T47D (cell line): ENCODE measurements around the gene RTN4R.

Source experiments
- DNase-seq, 2 experiments: peaks; one replicate each; pipeline versions ENCODE4 v3.0.0 to v3.0.0-alpha.2; 2011 to 2012; ENCODE audit warnings: low read depth in 1 of 2, low spot score in 1 of 2
- JUND ChIP-seq: IDR thresholded peaks from 2 replicates; pipeline ENCODE4 v1.6.1; 2012; ENCODE audit warnings: low read depth
- in situ Hi-C: cut with HindIII; loops from 2 replicates; pipeline ENCODE4 v1.10.0; 2016; ENCODE audit warnings: low sequenced_read_pairs, low pct_unique_long_range_greater_than_20kb

RTN4R gene

DNA sequence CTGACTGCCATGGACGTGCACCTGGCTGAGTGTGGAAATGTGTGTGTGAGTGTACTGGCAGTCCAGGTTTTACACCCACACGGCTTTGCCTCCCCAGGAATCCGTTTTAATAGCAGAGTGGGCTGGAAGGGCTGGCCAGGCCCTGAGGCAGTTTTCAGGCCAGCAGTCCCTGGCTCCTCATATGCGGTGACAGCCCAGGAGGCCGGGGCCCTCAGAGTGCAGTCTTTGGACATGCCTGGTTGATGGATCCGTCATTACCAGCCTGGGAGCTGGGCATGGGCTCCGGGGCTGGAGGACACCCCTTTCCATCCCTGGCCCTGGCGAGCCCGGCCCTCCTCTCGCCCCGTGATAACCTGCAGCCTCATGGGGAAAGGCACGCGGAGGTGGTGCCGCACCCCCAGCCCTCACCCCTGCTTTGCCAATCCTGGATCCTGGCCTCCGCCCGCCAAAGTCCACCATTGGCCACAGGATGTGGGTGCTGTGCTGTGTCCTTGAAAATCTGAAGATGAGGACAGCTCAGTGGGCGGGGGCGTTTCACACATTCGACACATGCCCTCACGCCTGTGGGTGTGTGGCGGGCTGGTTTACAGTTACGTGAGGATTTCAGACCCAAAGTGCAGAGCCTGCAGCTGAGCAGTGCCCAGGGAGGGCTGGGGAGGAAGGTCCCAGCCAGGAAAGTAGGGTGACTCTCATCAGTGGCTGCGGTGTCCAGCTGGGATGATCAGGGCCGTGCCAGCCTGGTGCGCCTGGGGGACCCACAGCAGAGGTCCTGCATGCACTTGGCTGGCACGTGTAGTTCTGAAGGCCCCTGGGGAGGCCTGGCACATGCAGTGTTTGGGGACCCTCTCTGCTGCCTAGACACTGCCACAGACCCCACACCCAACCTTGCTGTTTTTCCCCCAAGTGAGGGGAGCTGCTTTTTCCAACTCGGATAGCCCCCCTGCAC, 55.1 kb downstream of the RTN4R start:
- TF ChIP-seq JUND = no peak
- no peak for DNase-seq
- in situ Hi-C loops = no loop called here

DNA sequence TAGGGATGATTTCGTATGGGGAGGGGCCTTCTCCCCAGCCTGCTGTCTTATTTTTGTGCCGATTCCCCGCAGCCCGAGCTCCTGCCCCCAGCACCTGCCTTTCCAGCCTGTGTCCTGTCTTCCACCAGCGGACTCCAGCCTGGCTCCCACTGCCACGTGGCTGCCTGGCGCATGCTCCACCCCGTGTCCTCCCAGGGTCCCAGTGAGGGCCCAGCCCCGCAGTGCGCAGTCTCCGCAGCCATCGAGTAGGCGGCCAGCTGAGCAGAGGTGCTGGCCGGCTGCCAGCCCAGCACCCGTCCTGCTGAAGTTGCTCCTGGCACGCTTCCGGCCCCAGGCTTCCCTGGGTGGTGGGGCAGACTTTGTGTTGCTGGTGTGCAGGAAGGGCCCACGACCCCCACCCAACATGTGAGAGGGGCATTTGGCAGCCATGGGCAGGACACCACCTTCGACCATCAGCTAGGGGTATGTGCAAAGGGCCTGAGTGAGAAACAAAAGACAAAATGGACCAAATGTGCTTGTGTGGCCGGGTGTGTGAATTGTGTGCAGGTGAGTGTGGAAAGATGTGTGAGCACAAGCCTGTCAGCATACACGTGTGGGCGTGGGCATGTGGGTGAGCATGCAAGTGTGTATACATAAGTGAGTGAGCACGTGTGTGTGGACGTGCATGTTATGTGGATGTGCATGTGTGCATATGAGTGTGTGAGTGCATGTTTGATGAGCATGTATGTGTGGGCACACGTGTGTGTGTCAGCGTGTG, 55.9 kb downstream of the RTN4R start:
- in situ Hi-C loops = no loop called here
- DNase-seq = no peak
- no peak for TF ChIP-seq JUND

DNA sequence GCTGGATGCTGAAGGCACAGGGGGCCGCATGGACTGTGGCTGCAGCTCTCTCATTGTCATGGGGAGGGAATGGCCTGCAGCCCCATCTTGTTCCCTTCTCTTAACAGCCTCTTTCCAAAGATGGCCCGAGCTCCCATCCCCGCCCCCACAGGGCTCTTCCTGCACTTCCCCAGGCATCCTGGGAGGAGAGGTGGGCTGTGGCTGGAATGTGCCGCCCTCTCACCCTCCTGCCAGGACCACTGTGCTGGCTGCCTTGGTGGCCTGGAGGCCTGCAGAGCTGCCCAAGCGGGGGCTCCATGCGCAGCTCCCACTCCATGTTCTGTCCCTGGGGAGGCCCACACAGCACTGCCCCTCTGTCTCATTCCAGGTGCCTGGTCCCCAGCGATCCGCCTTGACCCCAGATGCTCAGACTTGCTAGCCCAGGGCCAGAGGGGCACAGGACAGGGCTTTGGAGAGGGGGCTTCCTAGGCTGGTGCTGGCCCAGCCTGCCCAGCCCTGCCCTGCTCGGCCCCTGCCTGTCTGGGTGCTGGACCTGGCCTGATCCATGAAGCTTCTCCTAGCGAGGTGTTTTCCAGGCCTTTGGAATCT, 56.6 kb downstream of the RTN4R start:
- no peak for DNase-seq
- in situ Hi-C loops = no loop called here
- TF ChIP-seq JUND = no peak

GRCh38 chr22:20210473-20211059, 57.6 kb downstream of the RTN4R start:
- TF ChIP-seq JUND = no peak
- in situ Hi-C loops = no loop called here
- DNase-seq = no peak

GRCh38 chr22:20209761-20210250, 58.3 kb downstream of the RTN4R start:
- no peak for DNase-seq
- in situ Hi-C loops = no loop called here
- no peak for TF ChIP-seq JUND

- DNase-seq = no peak
- in situ Hi-C loops = no loop called here
- no peak for TF ChIP-seq JUND
Observed at GRCh38 chr22:20208713-20209310, 59.3 kb downstream of the RTN4R start.

GRCh38 chr22:20207277-20208025, 60.7 kb downstream of the RTN4R start:
- TF ChIP-seq JUND = no peak
- in situ Hi-C loops = no loop called here
- DNase-seq = no peak

GRCh38 chr22:20206709-20207215, 61.4 kb downstream of the RTN4R start:
- no peak for DNase-seq
- in situ Hi-C loops = no loop called here
- no peak for TF ChIP-seq JUND

DNA sequence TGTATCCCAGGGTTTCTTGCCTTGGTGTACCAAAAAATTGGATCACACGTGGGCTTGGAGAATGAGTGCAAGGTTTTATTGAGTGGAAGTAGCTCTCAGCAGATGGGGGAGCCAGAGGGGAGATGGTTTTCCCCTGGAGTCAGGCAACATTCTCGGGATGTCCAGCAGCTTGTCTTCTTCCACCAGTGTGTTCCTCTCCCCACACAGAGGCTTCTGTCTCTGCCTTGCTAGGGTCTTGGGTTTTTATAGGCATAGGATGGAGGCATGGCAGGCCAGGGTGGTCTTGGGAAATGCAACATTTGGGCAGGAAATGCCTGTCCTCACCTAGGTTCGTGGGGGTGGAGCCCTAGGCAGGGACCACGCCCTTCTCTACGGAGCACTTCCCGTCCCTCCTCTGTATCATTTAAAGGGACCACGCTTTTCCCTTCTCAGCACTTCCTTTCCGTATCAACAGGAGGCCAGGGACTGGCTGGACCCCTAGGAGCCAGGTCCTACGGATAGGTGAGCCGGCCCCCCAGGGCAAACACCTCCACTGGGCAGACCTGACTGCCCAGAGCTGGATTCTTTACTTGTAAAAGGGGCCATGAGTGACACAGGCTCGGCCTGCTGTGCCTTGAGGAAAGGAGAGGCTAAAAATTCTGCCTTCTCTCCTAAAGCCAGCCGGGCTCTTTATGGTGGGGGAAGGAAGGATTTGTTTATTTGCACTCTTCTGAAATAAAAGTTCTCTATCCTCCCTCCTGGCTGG, 62.0 kb downstream of the RTN4R start:
- in situ Hi-C loops = no loop called here
- peak; percentile 51 to 71 for DNase-seq
- no peak for TF ChIP-seq JUND

DNA sequence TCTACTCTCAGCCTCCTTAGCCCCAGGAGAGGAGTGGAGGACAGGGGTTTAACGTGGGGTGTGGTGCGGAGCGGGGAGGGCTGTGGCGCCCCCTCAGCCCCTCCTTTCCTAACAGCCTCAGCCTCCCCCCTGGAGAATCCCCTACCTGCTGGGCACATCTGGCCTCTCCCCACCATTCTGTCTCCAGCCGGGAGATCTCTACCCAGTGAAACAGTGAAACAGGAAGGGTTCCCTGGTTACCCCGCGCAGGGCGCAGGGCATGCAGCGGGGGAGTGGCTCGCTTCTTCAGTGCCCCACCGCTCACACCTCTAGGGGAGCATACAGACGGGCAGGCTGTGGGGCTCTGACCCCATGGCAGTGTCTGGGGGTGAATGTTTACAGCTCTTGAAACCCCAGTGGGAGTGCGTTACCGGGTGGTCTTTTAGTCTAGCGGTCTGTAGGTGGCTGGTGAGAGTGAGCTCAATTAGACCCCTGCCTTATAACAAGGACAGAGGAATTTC, 62.6 kb downstream of the RTN4R start:
- no peak for TF ChIP-seq JUND

DNA sequence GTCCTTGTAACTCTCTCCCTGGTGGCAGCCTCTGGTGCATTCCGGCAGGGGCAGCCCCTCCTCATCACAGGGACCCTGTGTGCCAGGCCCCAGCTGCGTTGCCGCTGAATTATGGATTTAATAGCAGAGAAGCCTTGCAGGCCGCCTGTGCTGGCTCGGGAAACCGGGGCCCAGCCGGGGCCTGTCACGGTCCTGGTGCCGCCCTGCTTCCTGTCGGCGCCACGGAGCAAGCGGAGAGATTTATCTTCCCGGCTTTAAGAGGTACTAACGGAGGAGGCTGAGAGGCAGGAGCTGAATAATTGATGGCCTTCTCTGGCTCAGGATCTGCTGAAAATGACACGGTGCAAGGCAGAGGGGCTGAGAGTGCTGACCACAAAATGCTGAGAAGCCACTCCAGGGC, 63.3 kb downstream of the RTN4R start:
- DNase-seq = no peak
- no peak for TF ChIP-seq JUND
- in situ Hi-C loops = no loop called here

More for the DNA sequence above, 62.6 kb downstream of the RTN4R start:
- no peak for DNase-seq
- in situ Hi-C loops = no loop called here
